ENCODE data around the gene SLC36A3.

The SLC36A3 gene

DNA sequence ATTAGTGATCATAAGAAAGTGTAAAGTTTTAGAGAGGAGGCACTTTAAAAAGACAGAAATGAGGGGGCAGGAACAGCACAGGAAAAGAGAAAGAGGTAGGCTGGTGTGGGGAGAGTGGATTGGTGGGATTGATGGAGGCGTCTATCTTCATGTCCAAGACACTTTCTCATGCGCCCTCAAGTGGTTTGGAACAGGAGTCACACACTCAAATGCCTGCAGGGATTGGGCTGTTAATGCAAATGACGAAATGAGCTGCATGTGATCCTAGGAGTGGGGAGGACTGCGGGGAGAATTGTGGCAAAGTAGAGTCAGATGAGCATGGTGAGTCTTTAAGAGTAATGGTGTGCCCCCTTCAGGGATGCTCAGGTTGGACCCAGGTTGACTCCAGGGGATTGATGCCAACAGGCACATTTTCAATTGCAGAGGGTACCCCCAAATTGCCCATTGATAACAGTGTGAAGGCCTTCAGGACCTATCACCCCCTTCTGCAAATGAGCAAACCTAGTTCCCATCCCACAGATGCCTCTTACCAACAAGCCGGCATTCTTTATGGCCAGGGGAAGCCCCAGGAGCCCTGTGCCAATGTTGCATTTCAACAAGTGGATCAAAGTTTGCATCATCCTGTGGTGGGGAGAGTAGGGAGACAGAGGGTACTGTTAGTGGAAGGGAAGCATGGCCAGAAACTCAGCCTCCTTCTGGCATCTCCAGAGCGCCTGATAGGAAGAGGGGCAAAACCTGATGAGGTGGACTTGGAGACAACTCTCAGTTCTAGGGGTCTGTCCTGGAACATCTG is 5.3 kb downstream of the SLC36A3 start:
- DNase-seq (ENCODE audit: low read depth in 2 of 2) = no peak

DNA sequence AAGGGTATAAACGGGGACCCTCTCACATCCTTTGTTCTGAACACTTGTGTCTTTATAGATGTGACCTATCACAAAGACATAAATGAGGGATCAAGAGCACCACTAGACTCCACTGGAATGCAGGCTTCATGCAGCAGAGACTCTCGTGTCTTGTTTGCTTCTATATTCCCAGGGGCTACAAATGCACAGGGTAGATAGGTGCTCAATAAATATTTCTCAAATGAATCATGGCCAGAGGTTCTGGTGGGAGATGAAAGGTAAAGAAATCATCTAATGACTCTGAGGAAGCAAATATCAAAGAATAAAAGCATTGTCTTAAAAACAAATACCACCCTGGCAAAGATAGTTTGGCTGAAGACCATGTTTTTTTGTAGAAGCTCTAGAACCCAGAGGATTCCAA is 6.6 kb downstream of the SLC36A3 start:
- no peak for DNase-seq (ENCODE audit: low read depth in 2 of 2)

DNA sequence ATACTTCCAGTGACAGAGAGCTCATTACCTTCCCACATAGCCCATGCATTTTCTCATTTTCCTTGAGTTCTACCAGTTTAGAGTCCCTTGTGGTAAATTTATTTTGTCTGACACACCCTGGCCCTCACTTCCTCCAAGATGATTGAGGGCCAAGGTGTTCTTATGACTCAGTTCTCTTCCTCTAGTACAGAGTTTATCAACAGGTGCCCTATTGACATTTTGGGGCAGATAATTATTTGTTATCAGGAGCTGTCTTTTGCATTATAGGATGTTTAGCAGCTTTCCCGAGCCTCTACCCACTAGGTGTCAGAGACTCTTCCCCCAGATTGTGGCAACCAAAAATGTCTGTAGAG is 7.1 kb downstream of the SLC36A3 start:
- DNase-seq (ENCODE audit: low read depth in 2 of 2) = no peak

DNA sequence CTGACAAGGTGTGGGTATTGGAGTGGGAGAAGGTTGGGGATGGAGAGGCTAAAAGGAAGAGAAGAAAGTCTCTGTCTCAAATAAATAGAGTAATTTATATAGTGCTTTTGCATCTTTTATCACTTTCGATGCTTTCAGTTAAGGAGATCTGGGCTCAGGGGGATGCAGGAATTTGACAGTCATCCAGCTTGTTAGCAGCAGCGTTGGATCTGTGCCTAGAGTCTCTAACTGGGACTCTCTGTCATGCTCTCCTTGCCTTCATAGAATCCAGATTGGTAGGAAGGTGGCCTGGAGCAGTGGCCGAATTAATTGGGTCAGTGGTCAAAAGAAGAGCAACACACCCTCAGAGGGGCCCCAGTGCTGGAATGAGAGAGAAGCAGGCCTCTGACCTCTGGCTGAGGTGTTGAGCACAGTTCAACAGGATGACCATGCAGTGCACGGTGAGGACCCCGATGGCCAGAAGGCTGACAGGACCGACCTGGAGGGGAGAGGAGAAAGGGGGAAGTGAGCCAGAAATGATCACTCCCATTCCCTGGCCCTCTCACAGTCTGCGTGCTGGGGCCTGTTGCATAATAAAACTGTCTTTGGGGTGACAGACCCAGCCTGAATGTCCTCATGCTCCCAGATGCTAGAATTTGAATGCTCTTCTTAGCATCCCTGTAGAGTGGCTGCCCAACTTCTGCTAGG is 7.6 kb downstream of the SLC36A3 start:
- no peak for DNase-seq (ENCODE audit: low read depth in 2 of 2)

DNA sequence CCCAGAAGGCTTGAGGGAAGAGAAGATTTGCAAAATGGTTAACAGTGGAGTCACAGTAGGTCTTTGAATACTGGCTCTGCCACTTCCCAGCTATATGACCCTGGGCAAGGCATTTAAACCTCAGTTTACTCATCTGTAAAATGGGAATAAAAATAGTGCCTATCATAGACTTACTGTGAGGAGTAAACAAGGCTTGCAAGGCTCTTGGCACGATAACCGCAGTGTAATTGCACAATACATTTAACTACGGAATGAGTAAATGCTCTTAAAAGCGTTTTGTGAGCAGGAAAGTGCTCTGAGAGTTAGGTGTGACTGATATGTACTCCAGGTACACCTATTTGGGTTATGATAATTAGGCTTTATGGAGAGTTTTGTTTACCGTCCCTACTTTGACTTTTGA is 8.4 kb downstream of the SLC36A3 start:
- DNase-seq (ENCODE audit: low read depth in 2 of 2) = no peak

DNA sequence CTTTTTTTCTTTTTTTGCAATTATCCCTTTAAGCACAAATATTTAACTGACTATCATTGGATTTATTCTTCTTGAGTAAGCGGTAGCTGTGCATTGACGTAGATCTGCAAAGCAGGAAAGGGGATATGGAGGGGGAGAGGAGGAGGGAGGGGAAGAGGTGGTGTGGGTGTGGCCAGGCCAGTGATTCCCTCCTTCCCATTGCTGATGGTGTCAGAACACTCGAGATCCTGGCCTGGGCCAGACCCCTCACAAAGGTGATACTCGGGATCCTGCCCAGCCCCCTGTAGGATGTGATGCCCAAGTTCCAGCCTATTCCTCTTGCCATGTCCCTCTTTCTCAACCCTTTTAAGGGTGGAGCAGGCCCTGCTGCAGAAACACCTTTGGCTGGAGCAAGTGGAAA is 9.9 kb downstream of the SLC36A3 start:
- no peak for DNase-seq (ENCODE audit: low read depth in 2 of 2)

DNA sequence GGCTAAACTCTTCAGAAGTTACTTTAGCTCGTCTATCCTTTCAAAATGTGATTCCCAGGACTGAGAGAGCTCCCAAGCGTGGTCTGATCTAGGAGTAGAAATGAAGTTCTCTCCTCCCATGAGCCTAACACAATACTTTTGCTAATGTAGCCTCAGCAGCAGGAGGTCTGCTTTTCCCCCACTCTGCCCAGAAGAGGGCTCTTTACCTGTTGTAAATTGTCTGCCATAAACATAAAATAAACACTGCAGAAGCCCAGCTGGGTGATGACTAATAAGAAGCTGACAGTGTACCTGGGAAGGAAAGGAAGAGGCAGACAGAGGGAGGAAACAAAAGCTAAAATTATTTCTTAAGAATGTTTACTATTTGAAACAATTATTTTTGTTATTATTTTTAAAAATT is 15.4 kb downstream of the SLC36A3 start:
- DNase-seq (ENCODE audit: low read depth in 2 of 2) = no peak

DNA sequence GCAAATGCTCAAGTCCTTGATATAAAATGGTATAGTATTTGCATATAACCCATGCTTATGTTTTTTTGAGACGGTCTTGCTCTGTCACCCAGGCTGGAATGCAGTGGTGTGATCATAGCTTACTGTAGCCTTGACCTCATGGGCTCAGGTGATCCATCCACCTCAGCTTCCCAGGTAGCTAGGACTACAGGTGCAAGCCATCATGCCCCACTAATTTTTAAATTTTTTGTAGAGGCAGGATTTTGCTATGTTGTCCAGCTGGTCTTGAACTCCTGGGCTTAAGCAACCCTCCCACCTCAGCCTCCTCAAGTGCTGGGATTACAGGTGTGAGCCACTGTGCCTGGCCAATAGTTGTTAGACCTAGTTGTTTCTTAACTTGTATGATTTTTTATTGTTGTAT is 17.3 kb downstream of the SLC36A3 start:
- no peak for DNase-seq (ENCODE audit: low read depth in 2 of 2)

DNA sequence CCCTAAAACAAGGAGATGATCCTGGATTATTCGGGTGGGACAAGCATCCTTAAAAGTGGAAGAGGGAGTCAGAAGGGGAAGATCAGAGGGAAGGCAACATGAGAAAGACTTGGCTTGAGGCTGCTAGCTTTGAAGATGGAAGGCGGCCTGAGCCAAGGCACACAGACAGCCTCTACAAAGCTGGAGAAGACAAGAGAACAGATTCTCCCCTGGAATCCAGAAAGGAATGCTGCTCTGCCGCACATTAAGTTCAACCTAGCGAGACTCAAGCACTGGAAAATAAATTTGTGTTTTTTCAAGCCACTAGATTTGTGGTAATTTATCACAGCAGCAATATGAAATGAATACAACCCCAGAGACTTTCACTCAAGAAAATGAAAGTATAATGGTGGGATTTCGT is 17.9 kb downstream of the SLC36A3 start:
- no peak for DNase-seq (ENCODE audit: low read depth in 2 of 2)

DNA sequence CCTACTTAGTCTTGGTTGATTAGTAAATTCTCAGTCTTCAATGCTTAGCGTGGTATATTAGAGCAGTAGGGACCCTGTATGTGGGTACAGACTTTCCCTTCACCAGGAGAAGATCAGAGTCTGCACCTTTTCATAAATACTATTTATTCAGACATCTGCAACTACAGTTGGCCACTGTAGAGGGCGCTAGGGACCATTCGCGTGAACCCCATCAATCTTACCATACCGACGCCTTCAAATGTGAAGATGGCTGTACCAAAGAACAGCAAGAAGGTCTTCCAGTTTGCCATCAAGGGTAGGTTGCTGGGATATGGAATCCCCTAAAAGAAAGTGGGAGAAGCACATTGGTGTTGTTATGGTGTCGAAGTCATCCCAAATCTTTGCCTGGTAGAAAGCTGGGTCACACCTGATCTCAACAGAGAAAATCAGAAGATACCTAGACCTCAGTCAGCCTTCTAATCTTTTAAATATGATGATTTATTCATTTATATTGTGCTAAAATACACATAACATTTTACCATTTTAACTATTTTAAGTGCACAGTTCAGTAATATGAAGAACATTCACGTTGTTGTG is 19.1 kb downstream of the SLC36A3 start:
- DNase-seq (ENCODE audit: low read depth in 2 of 2) = no peak

DNA sequence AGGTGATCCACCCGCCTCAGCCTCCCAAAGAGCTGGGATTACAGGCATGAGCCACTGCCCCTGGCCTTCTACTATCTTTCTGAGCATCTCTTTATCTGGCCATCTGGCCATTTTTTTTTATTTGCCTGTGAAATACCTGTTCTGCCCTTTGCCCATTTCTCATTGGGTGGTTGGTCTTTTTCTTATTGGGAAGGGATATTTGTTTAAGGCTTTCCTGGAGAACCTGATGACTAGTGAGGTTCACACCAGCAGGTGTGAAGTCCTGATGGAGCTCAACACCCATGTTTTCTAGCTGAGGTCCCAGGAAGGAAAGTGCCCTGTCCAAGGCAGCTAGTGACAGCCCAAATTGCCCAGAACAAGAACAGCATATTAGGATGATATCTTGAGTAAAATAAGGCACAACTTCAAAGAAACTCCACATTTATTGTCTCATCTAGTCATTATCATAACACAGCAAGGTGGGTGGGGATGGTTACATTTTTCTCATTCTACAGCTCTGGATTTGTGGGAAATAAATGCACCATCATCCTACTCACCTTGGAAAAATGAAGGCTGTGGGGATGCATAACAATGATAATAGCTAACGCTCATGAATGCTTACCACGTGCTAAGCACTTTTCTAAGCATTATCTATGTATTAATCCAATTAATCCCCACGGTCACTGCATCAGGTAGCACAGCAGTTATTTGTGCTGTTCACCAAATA is 20.3 kb downstream of the SLC36A3 start:
- no peak for DNase-seq (ENCODE audit: low read depth in 2 of 2)

DNA sequence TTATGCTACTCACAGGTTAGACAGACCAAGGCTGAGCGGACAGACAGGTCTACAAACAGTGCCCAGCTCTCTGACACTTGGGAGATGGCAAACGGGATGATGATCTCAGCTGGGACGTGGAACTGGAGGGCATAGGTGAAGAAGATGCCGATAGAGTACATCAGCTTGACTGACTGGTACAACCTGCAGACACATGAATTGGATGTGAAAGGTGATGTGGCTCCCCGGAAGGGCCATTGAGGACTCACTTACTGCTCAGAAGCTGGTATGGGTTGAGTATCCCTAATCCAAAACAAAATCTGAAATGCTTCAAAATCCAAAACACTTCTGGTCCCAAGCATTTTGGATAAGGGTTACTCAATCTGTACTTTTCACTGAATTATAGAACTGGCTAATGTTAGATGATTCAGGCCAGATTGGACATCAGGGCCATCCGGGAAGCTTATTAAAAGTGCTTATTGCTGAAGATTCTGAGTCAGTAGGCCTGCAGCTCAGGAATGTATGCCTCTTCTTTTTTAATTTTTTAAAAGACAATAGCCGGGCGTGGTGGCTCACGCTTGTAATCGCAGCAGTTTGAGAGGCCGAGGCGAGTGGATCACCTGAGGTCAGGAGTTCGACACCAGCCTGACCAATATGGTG is 22.4 kb downstream of the SLC36A3 start:
- no peak for DNase-seq (ENCODE audit: low read depth in 2 of 2)

DNA sequence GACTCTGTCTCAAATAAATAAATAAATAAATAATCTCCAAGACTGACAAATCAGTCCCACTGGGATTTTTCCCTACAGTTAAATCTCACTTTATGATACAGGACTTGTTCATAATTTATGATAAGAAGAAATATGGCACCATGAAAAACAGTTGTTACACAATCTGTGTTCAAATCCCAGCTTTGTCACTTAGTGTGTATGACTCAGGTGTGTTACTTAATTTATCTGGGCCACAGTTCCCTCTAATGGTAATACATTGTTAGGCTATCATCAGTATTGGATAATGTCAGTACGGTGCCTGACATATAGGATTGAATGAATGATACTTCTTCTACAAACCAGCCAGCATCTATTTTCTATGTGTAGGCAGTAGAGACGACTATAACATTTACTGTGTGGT is 23.1 kb downstream of the SLC36A3 start:
- DNase-seq (ENCODE audit: low read depth in 2 of 2) = no peak

DNA sequence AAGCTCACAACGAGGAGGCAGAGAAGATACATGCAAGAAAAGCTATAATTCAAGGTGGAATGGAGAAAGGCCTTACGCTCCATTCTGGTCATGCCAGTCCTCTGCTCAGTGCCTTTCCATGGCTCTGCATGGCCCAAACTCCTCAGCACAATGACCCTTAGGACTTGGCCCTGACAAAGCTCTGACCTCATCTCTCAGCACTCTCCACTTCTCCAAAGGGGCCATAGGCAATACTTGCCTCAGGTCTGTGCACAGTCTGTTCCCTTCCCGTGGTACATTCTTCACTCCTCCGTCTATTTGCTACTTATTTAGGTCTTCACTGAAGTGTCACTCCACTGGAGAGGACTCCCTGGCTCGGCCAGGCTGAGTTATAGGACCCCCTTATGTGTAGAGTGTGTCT is 24.7 kb downstream of the SLC36A3 start:
- no peak for DNase-seq (ENCODE audit: low read depth in 2 of 2)

DNA sequence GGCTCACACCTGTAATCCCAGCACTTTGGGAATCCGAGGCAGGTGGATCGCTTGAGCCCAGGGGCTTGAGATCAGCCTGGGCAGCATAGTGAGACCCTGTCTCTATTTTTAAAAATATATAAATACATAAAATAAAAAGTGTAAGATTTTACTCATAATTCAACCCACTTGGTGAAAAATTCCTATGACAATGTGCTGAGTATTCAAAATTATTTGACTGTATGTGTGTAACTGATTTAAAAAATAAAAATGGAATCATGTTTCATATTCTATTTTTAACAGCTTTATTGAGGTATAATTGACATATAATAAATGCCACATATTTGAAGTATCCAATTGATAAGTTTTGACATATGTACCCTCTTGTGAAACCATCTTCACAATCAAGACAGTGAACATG is 27.8 kb downstream of the SLC36A3 start:
- DNase-seq (ENCODE audit: low read depth in 2 of 2) = no peak

DNA sequence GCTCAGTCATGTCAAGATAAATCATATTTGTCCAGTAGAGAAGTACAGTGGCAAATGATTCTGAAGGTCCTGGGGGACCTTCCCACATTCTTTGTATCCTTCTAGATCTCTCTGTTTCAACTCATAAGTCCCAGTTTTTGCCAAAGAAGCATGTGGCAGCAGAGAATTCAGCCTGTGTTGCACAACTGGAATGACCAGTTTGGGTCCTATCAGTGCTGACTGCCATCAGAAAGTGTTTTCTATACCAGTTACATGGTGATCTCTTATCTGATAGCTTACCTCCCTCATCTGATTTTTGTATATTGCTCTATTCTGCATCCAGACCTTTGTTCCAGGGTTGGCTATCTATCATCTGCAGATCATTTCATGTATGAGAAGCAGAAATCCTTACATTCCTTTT is 28.9 kb downstream of the SLC36A3 start:
- no peak for DNase-seq (ENCODE audit: low read depth in 2 of 2)

DNA sequence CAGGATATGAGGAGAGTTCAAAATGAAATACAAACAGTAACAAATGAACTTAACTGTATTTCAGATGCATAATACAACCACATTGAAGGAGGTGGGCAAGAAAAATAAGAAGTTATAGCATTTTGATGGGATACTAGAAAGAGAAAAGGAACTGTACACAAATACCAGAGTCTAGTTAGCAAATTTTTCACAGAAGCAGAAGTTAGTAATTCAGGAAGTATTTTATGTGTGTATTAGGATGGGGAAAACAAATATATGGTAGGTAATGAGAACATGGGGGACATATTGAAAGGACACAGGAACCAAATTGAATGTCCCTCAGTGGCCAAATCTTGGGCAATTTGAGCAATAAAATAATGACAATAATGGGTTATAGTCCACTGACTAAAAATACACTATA is 32.2 kb downstream of the SLC36A3 start:
- DNase-seq (ENCODE audit: low read depth in 2 of 2) = no peak

DNA sequence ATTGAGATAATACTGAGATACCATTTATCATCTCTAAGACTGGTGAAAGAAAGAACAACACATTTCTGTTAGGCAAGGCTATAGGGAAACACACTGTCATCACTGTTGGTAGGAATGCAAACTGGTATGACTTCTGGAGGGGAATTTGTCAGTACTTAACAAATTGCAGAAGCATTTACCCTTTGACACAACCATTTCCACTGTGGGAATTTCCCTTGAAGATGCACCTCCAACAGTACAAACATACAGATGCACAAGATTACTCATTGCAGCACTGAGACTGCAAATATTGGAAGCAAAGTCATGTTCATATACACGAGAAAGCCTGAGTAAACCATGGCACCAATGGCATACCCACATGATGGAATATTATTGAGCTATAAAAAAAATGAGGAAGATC is 33.0 kb downstream of the SLC36A3 start:
- no peak for DNase-seq (ENCODE audit: low read depth in 2 of 2)

DNA sequence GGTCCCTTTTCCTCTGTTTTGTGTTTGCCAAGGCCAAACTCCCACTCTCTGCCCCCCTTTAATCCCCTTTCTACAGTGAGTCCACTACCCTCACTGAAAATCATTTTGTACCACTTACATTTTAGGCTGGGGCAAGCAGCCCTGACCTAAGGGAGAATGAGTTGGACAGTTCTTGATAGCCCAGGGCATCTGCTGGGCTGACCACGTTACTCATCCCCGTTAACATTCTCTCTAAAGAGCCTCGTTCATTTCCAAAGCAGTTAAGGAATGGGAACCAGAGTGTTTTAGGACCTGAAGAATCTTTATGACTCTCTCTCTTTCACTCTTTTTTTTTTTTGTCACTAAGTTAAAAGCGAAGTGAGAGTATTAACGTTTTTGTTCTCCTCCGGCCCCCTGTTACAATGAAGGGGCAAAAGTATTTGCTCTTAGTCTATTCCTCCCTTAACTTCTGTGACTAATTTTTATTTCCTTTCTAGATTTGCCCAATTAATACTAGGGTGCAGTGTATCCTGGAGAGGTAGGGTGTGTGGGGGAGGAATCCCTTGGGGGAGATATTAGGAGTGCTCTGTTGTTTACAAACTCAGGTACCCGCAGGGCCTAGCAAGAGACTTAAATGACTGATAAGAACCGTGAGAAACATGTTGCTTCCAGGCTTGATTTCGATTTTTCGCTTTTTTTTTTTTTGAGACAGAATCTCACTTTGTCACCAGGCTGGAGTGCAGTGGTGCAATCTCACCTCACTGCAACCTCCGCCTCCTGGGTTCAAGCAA is 35.9 kb downstream of the SLC36A3 start:
- DNase-seq (ENCODE audit: low read depth in 2 of 2) = no peak

DNA sequence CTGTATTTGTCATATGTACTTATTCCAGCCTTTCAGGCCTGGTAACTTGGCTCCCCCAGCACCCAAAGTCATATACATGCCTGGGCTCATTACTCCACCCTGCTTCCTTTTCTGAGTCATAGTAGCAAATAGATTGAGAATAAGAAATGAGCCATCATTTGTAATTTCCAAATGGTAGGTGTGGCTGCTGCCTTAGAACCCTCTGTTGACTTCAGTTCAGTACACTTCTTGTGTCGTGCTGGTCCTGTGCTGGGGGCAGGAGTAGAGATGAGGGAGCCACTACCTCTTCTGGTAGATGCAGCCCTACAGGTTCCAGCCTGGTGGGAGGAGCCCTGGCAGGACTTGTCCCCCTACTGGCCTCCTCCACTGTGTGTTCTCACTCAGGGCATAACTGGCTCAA is 39.5 kb downstream of the SLC36A3 start:
- DNase-seq (ENCODE audit: low read depth in 2 of 2) = no peak

DNA sequence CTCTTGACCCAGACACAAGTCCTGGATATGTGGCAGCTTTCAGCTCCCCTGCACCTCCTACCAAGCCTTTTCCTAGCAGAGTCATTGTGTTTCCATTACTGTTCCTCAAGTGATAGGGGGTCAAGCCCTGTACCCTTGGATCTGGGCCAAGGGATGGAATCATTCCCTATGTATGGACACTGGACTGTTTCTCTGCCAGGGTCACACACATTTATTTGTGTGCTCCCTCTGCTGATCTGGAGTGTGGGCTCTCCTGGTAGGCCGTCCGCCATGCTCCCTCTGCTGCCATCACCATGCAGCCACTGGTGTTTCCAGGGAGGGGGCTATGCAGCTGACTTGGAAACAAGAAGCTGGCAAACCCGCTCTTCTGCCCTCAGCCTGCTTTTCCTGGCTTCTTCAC is 41.0 kb downstream of the SLC36A3 start:
- no peak for DNase-seq (ENCODE audit: low read depth in 2 of 2)

DNA sequence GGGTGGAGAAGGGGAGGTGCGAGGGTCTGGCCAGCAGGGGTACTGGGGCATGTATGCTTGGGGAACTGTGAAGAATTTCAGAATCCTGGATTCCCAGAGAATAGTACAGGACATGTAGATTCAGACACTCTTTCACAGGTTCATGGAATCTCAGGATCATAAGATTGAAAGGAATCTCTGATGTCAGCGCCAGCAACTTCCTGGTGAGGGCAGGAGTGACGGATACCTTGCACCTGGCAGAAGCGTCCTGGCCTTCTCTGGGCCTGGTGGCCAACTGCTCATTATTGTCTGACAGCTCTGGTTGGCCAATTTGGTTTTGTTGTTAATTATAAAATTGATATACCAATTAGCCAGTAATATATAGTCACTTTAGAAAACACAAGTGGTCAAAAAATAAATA is 43.6 kb downstream of the SLC36A3 start:
- DNase-seq (ENCODE audit: low read depth in 2 of 2) = no peak

Data from activated CD4-positive, alpha-beta T cell treated with anti-CD3 and anti-CD28 coated beads for 24 hours (primary cell).